B cell (primary cell): ENCODE results near the gene SEC23B. TPM values are rescaled to one million over a fixed set of nuclear protein-coding genes. Genes with fewer than 3 reads are reported as not detected.

Experiments used
- ATAC-seq: fragments of 200-7000 bp; cut with Tn5 transposase; one replicate; pipeline ENCODE4 v1.10.0; 2021; ENCODE audit warnings: low read depth, mild to moderate bottlenecking, moderate number of reproducible peaks, moderate library complexity
- CTCF ChIA-PET: fragments of 350-600 bp; sonication (Branson Sonifier 250); formaldehyde crosslinking; loops from one replicate; lab custom pipeline; 2021; ENCODE audit warnings: antibody characterized with exemption, inconsistent platforms; lab: Charles Lee
- POLR2A ChIA-PET: fragments of 350-600 bp; sonication (Branson Sonifier 250); formaldehyde crosslinking; loops from one replicate; lab custom pipeline; 2021; ENCODE audit warnings: antibody characterized with exemption; lab: Charles Lee
- DNase-seq: peaks from one replicate; pipeline ENCODE4 v3.0.0; 2013
- H2AFZ ChIP-seq: 2 replicates; pipeline ENCODE4 v1.6.1; 2012; ENCODE audit warnings: mild to moderate bottlenecking, low read depth, low read length; ENCODE audit not compliant: insufficient read depth, poor library complexity, severe bottlenecking
- H3K27ac ChIP-seq, 2 donors: 1 replicate in 1 of 2; 2 replicates in 1 of 2; pipeline ENCODE4 v1.5.1; 2012 to 2013; ENCODE audit warnings: low read length in 2 of 2, mild to moderate bottlenecking in 2 of 2, moderate library complexity in 1 of 2
- H3K27me3 ChIP-seq, 4 experiments: fragments of 200-600 bp in 1 of 4; sonication (generic) in 1 of 4; replicated peaks in 1 of 4; 1 replicate in 2 of 4; 2 replicates in 2 of 4; pipeline versions ENCODE4 v1.6.1 to v1.7.0; 2013 to 2016; ENCODE audit warnings: low read length in 3 of 4, mild to moderate bottlenecking in 2 of 4, mixed read lengths in 1 of 4, moderate library complexity in 1 of 4; ENCODE audit not compliant: insufficient read depth in 4 of 4, control insufficient read depth in 3 of 4; ENCODE audit errors: control extremely low read depth in 1 of 4
- H3K36me3 ChIP-seq, 2 experiments: replicated peaks in 1 of 2; 1 replicate in 1 of 2; 2 replicates in 1 of 2; pipeline versions ENCODE4 v1.6.1 to v1.7.1; 2013; ENCODE audit warnings: low read length in 1 of 2; ENCODE audit not compliant: insufficient read depth in 2 of 2, control insufficient read depth in 1 of 2; ENCODE audit errors: control extremely low read depth in 1 of 2, extremely low read depth in 1 of 2
- H3K4me1 ChIP-seq, 2 donors: fragments of 200-600 bp in 1 of 2; sonication (generic) in 1 of 2; 1 replicate in 1 of 2; 2 replicates in 1 of 2; pipeline versions ENCODE4 v1.5.1 to v1.6.1; 2013 to 2017; ENCODE audit warnings: low read length in 2 of 2; ENCODE audit not compliant: control insufficient read depth in 2 of 2, insufficient read depth in 2 of 2
- H3K4me2 ChIP-seq: replicated peaks from 2 replicates; pipeline ENCODE3; 2012; ENCODE audit warnings: mild to moderate bottlenecking, low read depth, low read length; ENCODE audit not compliant: poor library complexity, severe bottlenecking
- H3K4me3 ChIP-seq, 5 experiments: fragments of 200-600 bp in 1 of 5; sonication (generic) in 1 of 5; 1 replicate in 3 of 5; 2 replicates in 2 of 5; pipeline versions ENCODE4 v1.5.1 to v1.7.0; 2011 to 2016; ENCODE audit warnings: low read length in 4 of 5, mild to moderate bottlenecking in 4 of 5, low read depth in 2 of 5, control low read depth in 1 of 5, moderate library complexity in 1 of 5; ENCODE audit not compliant: insufficient read depth in 1 of 5; ENCODE audit errors: control extremely low read depth in 1 of 5, extremely low read depth in 1 of 5
- H3K79me2 ChIP-seq: fragments of 200-600 bp; sonication (generic); one replicate; pipeline ENCODE4 v1.6.0; 2016; ENCODE audit warnings: low read length; ENCODE audit not compliant: control insufficient read depth, insufficient read depth
- H3K9ac ChIP-seq: fragments of 200-600 bp; sonication (generic); 2 replicates; pipeline ENCODE4 v1.6.1; 2017; ENCODE audit warnings: mild to moderate bottlenecking, low read length, moderate library complexity
- H3K9me3 ChIP-seq, 3 donors: one replicate each; pipeline versions ENCODE4 v1.6.1 to v1.7.1; 2013; ENCODE audit warnings: low read length in 2 of 3; ENCODE audit not compliant: control insufficient read depth in 2 of 3, insufficient read depth in 1 of 3; ENCODE audit errors: control extremely low read depth in 1 of 3
- H4K20me1 ChIP-seq: 2 replicates; pipeline ENCODE4 v1.6.0; 2012; ENCODE audit warnings: mild to moderate bottlenecking, low read length; ENCODE audit not compliant: insufficient read depth, control insufficient read depth, poor library complexity, severe bottlenecking
- H3K27ac Mint-ChIP-seq: one replicate; pipeline ENCODE4 v1.8.0; 2021; ENCODE audit warnings: mixed read lengths
- H3K27me3 Mint-ChIP-seq: one replicate; pipeline ENCODE4 v1.8.0; 2021; ENCODE audit warnings: mixed read lengths
- H3K4me1 Mint-ChIP-seq: one replicate; pipeline ENCODE4 v1.8.0; 2021; ENCODE audit warnings: mixed read lengths
- H3K4me3 Mint-ChIP-seq: one replicate; pipeline ENCODE4 v1.8.0; 2021; ENCODE audit warnings: mixed read lengths
- H3K9me3 Mint-ChIP-seq: one replicate; pipeline ENCODE4 v1.8.0; 2022; ENCODE audit warnings: mixed read lengths; ENCODE audit not compliant: insufficient read depth
- CTCF ChIP-seq: fragments of 200-600 bp; IDR thresholded peaks from one replicate; pipeline ENCODE4 v1.8.0; 2022; ENCODE audit warnings: antibody characterized with exemption, mild to moderate bottlenecking
- EZH2 ChIP-seq: IDR thresholded peaks from 2 replicates; pipeline ENCODE4 v1.6.1; 2012; ENCODE audit warnings: borderline replicate concordance, low read depth, mild to moderate bottlenecking, moderate library complexity, low read length; ENCODE audit not compliant: insufficient read depth, poor library complexity, severe bottlenecking
- WGBS: methylation state at CpG from one replicate; pipeline ENCODE4 v1.1.5; 2013; ENCODE audit warnings: missing lambda C conversion rate; ENCODE audit not compliant: insufficient coverage; 5-methylcytosine and 5-hydroxymethylcytosine counted together
- intact Hi-C: fragments of 100-400 bp; cut with micrococcal nuclease; formaldehyde crosslinking; loops from one replicate; pipeline ENCODE4 v1.10.0; 2022
- polyA plus RNA-seq: library from polyadenylated mRNA; depleted of rRNA; stranded (reverse); fragments of >200 nt; gene quantifications from 2 replicates; pipeline ENCODE4 v1.2.3, GENCODE V29; 2012
- total RNA-seq, 2 donors: library from RNA; stranded (reverse); fragments of 120-200 nt in 1 of 2; gene quantifications; 1 replicate in 1 of 2; 2 replicates in 1 of 2; pipeline versions ENCODE4 v1.2.3 to v1.2.4, GENCODE V29; 2013 to 2022

The SEC23B gene
- total and polyA plus RNA-seq, 2 donors (not counting 1 experiment from before 2014, with no cell fraction given) = 19.5 to 39.4 TPM

- Histone ChIP-seq H3K4me2 (peak overlapping the region; percentile 83), H4K20me1 (no peaks in the 10 kb centered on the region), H3K9me3 (peaks cover 0 to 4% (median 0%) of the 10 kb centered on the region in 3 donors), H3K4me3 (peak overlapping the region; percentile 67 to 88 (median 80)), H3K9ac (peak overlapping the region; percentile 95), H3K79me2 (peaks cover 18% of the 10 kb centered on the region), H3K27me3 (no peaks in the 10 kb centered on the region), H2AFZ (peak overlapping the region; percentile 95), H3K27ac (peak overlapping the region; percentile 84 to 91), H3K4me1 (peaks cover 12 to 13% of the 10 kb centered on the region in 2 donors), H3K36me3 (peaks cover 0 to 16% of the 10 kb centered on the region in 2 experiments)
- TF ChIP-seq CTCF (no peak), EZH2 (no peak)
- ChIA-PET CTCF (no interaction called here), POLR2A (interaction anchor here (1.9 kb wide), 1 partner anchor 61 kb away, joined by 6 read pairs; the partner anchor contains the start of gene SEC23B)
- peaks cover 18% of the 10 kb centered on the region for H3K4me1 Mint-ChIP-seq
- no peaks in the 10 kb centered on the region for H3K27me3 Mint-ChIP-seq
- peak overlapping the region; percentile 97 for H3K27ac Mint-ChIP-seq
- H3K4me3 Mint-ChIP-seq = peak overlapping the region; percentile 99
- intact Hi-C loops = loop anchor here (1.0 to 10.0 kb wide), 9 partner anchors 20 to 1485 kb away; partner anchors contain the start of genes CFAP61, CRNKL1, DZANK1 and MGME1
- ATAC-seq (peak; percentile 3), DNase-seq (no peak)
- WGBS = 12% methylated on average over 4 of the region's 6 CpGs
- H3K9me3 Mint-ChIP-seq = peaks cover 3% of the 10 kb centered on the region
Observed at GRCh38 chr20:18567739-18568091, 60.0 kb downstream of the SEC23B start.

- Histone ChIP-seq H2AFZ (no peak overlapping the region), H3K4me3 (no peak overlapping the region), H3K4me1 (peaks cover 12 to 13% of the 10 kb centered on the region in 2 donors), H3K79me2 (peaks cover 18% of the 10 kb centered on the region), H3K4me2 (no peak overlapping the region), H3K9ac (no peak overlapping the region), H3K36me3 (peaks cover 0 to 16% of the 10 kb centered on the region in 2 experiments), H3K27me3 (no peaks in the 10 kb centered on the region), H4K20me1 (no peaks in the 10 kb centered on the region), H3K27ac (no peak overlapping the region), H3K9me3 (peaks cover 0 to 4% (median 0%) of the 10 kb centered on the region in 3 donors)
- ATAC-seq (no peak), DNase-seq (no peak)
- TF ChIP-seq EZH2 = no peak
- TF ChIP-seq CTCF = no peak
- Mint-ChIP-seq H3K4me1 (peaks cover 18% of the 10 kb centered on the region), H3K4me3 (no peak overlapping the region), H3K9me3 (peaks cover 3% of the 10 kb centered on the region), H3K27ac (peak overlapping the region; percentile 3), H3K27me3 (no peaks in the 10 kb centered on the region)
- WGBS = 100% methylated on average over 2 of the region's 2 CpGs
- intact Hi-C loops = no loop called here
- POLR2A ChIA-PET = no interaction called here
- CTCF ChIA-PET = no interaction called here
Observed at GRCh38 chr20:18571009-18571408, 63.3 kb downstream of the SEC23B start.
